Suppressor macrophage treated with lipopolysaccharide for 4 hours (primary cell): ENCODE data around the gene PGAP6.
A peak's percentile ranks its signal among the peaks of the same experiment; 100 is the strongest.
"Not testable (repeated sequence)": the region's sequence is repeated elsewhere in the genome, so short reads cannot be mapped to it uniquely, and the experiment has no call there.

Experiments used
- DNase-seq: peaks from one replicate; pipeline ENCODE4 v3.0.0-alpha.2; 2020

PGAP6 gene

DNA sequence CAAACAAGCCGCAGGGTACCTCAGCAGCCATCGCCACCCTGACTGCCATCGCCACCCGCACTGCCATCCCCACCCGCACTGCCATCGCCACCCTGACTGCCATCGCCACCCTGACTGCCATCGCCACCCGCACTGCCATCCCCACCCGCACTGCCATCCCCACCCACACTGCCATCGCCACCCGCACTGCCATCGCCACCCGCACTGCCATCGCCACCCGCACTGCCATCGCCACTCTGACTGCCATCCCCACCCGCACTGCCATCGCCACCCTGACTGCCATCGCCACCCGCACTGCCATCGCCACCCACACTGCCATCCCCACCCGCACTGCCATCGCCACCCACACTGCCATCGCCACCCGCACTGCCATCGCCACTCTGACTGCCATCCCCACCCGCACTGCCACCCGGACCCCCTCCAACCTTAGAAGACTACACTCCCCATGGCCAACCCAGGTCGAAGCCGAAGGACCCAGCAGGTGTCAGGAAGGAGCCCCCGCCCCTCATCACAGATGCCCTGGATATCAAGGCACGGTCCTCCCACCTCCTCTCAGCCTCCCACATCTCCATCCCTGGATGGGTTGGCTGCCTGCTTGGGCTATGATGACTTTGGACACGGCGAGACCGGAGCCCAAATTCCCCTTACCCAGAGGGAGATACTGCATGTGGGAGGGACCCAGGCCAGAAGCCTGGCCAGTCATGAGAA, 3.5 kb downstream of the PGAP6 start:
- DNase-seq, result not testable (repeated sequence)

- DNase-seq, result no peak
These were observed 4.3 kb downstream of the PGAP6 start for GRCh38 chr16:377419-377951.

DNA sequence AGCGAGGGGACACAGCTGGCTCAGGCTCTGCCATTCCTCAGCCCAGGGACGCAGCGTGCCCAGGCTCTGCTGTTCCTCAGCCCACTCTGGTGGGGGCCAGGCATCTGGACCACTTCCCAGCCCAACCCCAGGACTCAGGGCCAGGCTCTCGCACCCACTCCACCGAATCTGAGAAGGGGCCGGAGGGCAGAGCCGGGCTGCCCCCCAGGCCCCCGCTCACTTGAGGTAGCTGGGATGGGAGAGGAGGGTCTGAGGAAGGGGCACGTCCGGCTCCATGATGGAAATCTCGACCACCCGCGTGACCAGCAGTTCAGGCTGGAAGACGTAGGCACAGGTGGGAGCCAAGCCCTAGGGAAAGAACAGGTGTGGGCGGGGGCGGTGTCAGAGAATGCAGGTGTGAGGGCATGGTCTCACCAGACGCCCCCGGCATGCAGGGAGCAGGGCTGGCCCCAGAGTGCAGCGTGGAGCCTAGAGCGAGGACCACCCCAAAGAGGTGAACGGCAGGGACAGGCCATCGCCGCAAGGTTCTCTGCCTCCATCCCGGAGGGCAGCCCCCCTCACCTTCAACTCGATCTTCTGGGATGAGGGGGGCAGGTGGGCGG, 4.9 kb downstream of the PGAP6 start:
- DNase-seq, result no peak

DNA sequence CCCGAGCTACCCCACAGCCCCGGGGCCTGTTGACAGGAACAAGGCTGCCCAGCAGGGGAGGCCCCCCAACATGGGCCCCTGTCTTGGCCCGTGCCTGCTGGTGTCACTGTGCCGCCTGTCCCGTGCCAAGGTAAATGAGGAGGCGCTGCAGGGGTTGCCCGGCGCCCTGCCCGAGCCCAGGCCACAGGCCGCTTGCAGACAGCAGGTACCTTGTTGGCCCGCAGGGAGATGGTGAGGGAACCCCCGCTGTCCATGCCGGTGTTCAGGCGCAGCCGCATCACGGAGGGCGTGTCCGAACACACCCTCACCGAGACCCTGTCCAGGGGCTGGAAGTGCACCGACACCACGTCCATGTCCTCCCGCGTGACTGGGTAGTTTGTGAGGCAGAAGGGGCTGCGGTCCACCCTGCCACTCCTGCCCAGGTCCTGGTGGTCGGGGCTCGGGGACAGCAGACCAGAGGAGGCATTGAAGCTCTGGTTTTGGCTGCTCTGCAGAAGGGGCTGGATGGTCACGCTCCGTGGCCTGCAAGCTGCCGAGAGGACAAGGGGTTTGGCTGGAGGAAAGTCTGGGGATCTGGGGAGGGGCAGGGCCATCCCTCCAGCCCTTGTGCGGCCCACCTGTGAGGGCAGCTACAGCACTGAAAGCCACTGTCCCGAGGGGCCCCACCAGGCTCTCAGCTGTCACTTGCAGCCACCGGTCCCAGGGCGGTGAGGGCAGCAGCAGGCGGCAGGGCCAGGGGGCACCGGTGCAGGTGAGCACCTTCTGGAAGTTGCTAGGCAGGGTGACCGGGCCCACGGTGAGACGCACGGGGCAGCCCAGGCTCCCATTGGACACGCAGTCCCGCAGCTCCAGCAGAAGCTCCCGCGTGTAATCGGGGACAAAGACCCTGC, 5.6 kb downstream of the PGAP6 start:
- no peak for DNase-seq

DNA sequence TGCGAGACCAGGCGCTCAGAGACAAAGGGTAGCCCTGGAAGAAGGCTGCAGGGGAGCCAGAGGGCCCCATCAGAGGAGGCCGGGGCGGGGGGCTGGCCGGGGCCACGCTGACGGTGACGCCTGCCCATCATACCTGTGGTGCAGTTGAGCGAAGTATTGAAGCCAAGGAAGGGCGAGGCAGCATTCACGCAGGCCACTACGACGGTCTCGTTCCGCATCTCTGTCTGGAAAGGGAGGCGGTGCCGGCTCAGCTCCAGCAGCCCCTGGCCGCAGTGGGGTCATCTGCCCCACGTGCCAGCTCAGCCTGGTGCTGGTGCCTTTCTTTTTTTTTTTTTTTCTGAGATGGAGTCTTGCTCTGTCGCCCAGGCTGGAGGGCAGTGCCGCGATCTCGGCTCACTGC, 6.6 kb downstream of the PGAP6 start:
- DNase-seq, result no peak

- no peak for DNase-seq
These were observed 7.2 kb downstream of the PGAP6 start for GRCh38 chr16:374616-374926.

DNA sequence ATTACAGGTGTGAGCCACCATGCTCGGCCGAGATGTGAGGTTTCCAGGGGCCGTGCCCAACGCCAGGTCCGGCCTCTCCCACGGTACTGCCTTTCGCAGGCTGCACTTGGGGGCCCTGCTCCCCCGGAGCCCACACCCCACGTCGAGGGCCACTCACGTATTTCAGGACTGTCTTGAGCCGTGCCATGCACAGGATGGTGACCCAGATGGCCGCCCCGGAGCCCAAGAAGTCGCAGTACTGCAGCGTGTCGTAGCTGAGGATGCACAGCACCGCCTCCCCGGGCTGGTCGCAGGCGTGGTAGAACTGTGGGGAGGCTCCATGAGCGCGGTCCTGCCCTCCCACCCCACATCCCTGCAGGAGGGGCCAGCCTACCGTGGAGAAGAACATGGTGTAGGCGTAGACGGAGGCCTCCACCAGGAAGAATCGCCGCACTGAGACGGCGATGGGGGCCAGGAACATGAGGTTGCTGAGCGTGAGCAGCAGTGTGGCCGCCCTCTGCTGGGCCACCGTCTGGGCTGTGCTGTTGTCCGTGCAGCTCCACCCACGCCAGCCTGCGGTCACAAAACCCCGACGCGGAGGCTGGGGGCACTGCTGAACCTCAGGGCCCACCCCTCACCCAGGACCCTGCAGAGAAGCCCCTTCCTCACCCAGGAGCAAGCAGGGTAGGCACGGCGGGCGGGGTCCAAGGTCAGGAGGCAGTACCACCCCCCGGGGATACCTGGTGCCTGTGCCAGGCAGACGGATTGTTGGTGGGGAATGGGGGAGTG, 7.7 kb downstream of the PGAP6 start:
- no peak for DNase-seq

GRCh38 chr16:373020-373598, 8.7 kb downstream of the PGAP6 start:
- DNase-seq, result no peak

- DNase-seq, result no peak
These were observed 9.3 kb downstream of the PGAP6 start for GRCh38 chr16:372302-372983.

- DNase-seq, result no peak
These were observed 10.1 kb downstream of the PGAP6 start for GRCh38 chr16:371515-372301.

GRCh38 chr16:370979-371514, 10.7 kb downstream of the PGAP6 start:
- DNase-seq, result no peak

DNA sequence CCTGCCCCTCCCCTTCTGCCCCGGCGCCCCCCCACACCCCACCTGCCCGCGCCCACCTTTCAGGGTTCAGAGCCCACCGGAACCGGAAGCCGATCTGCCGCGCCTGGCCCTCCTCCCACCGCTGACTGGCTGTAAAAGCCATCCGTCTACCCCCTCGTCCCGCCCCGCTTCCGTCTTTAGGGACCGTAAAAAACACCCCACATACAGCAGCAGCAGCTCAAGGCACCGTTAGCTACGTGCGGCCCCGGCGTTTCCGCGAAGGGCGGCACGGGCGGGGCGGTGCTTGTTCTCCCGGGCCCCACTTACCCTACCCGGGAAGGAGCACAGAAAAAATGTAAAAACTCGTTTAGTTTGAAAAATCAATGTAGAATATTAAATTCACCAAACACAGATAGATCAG, 11.3 kb downstream of the PGAP6 start, which contains the start of gene MRPL28:
Gene MRPL28 (minus strand): TSS at position 96 of the 400 bp plus-strand sequence. CDS start 320 bp downstream, outside the sequence.
- peak; percentile 97 for DNase-seq

DNA sequence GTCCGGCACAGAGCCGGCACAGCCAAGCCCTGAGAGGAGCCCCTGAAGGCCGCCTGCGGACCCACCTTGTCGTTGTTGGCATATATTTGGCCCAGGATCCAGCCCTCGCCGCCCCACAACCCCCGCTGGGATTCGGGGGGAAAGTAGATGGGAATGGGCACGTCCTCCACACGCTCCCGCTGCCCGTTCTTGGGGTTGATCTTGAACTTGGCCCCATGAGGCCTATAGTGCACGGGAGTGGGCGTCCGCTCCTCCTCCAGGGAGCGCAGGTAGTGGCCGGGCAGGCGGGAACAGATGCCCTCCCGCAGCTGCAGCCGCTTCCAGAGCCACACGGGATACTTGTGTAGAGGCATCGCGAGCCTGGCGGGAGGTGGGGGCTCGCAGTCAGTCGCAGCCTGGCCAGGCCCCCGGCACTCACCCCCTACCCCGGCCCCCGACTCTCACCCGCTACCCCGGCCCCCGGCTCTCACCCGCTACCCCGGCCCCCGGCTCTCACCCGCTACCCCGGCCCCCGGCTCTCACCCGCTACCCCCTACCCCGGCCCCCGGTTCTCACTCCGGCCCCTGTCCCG, 11.8 kb downstream of the PGAP6 start:
- no peak for DNase-seq

DNA sequence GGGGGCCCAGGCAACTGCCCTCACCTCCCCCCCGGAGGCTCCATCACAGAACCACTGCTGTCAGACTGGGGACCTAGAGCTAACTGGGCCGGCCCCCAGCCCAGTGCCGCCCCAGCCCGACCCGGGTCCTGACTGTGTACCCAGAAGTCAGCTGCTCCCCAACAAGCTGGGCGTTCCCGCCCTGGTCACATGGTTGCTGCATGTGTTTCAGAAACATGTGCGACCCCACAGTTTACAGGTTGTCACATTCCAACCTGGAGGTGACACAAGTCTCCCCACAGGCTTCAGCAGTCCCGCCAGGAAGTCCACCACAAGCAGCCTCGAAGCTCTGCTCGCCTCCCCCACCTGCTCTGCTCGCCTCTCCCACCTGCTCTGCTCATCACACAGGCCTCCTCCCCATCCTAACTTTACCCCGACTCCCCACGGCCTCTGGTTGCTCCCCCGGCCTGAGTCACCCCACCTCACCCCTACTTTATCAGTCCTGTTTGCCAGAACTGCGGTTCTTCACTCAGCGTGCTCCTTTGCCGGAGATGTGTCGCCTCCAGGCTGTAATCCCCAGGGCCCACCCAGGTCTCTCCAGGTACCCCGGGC, 12.4 kb downstream of the PGAP6 start:
- DNase-seq, result no peak

DNA sequence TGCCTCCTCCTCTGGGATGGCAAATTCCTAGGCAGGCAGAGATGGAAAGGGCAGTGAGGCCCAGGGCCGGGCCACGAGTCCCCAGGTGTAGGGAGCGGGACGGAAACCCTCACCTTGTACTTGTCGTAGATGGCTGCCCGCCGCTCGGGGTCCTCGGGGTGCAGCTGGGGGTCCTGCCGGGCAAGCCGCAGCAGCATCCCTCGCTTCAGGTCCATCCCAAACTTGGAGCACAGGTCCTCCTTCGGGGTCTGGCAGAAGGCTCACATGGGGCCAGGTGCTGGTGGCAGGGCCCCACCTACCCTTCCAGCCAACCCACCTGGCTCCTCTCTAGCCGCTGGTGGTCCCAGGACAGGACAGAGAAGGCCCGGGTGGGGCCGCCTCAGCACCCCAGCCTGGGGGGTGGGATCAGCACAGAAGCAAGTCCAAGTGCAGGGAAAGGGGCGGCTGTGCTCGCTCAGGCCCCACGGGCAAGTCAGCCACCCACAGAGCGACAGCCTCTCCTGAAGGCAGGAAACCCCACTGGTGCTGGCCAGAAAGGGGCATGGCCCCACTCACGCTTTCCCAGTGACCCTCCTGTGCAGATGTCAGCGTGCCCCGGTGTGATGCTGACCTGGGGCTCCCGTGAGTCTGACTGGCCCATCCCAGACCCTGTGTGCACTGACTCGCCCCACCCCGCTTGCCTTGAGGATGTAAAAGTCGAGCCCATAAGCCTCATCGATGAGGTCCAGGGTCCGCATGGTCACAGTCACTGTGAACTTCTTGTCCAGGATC, 13.2 kb downstream of the PGAP6 start:
- DNase-seq, result no peak

- DNase-seq, result no peak
These were observed 14.4 kb downstream of the PGAP6 start for GRCh38 chr16:367333-367903.

- DNase-seq, result no peak
These were observed 15.3 kb downstream of the PGAP6 start for GRCh38 chr16:366476-366875.

DNA sequence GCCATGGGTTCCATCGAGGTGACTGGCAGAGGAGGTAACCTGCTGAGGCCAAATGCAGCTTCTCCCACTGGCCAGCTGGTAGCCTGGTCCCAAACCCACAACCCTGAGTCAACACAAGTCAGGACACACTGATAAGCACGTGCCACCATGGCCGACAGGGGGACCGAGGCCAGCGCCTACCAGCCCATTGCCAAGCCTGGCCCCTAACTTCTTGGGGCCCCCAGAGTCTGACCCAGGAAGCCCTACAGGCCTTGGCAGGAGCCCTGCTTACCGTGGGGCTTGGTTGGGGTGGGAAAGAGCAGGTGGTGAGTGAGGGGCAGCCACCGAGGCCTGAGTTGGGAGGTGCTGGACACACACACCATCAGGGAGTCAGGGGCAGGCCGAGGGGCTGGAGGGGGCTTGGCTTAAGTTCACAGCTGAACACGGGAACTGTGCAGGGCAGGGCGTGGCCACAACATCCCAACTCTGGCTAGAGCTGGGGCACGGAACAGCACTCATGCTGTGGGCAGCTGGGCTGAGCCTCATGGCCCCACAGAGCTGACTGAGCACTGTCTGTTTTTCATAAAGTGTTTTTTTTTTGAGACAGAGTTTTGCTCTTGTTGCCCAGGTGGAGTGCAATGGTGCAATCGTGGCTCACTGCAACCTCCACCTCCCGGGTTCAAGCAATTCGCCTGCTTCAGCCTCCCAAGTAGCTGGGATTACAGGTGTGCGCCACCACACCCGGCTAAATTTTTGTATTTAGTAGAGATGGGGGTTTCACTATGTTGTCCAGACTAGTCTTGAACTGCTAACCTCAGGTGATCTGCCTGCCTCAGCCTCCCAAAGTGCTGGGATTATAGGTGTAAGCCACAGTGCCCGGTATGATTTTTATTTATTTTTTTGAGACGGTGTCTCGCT, 16.9 kb downstream of the PGAP6 start:
- DNase-seq, result no peak
